GM18502 (cell line): ENCODE measurements around the gene CRYBB3.

Experiments used
- ATAC-seq: cut with Tn5 transposase; IDR thresholded peaks from one replicate; pipeline ENCODE4 v1.9.1; 2021; ENCODE audit warnings: mild to moderate bottlenecking; ENCODE audit not compliant: unreplicated experiment, poor library complexity

CRYBB3 gene

DNA sequence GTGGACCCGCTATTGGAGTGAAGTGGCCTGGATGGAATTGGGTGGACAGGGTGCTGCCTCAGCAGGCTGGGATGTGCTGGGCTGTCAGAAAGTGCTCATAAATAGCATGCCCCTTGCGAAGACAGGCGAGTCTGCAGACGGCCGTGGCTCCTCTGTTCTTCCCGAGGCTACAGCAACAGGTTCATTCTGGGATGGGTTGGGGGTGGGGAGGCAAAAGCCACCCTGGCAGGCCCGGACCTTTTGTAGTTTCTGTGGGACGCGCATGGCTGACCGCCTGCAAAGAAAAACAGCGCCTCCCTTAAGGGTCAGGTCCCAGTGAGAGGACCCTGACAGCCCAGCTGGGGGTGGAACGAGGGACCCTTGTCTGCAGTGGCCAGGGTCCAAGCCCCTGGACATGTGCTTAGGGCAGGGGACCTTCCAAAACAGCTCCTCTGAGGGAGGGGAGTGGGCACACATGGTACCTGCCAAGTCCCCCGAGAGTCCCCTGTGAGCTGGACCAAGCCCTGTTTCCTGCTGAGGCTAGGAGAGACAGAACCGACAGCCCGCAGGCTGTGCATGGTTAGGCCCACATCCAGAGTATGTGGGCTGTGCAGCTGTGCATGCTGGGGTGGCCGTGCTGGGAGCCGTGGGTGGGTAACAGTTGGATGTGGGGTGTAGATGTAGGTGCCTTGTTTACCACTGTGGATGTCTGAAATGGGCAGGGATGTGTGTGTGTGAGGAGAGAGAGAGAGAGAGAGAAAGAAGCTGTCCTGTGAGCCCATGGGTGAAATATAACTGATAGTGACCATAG is at the start of gene CRYBB3:
Gene CRYBB3, plus strand, starts transcription at position 128 of the 790 bp plus-strand sequence. CDS start 1,539 bp downstream, outside the sequence.
- ATAC-seq: no peak

GRCh38 chr22:25153961-25154666 is 45.5 kb upstream of the CRYBB3 start:
- no peak for ATAC-seq

DNA sequence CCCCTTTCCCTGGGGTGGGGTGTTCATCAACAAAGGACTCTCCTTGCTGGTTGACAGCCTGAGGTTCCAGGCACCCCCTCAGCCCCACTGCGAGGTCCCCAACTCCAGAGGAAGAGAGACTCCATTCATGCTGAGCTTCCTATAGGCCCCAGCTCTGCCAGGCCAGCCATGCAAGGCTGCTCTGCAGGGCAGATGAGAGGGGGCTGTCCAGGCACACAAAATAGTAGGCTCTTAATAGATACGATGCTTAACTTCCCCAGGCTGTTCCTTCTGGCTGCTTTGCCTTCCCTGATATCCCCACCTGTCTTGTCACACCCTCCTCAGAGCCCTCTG is 45.0 kb upstream of the CRYBB3 start:
- ATAC-seq: no peak

- ATAC-seq: no peak
Measured at GRCh38 chr22:25156736-25157135, 42.9 kb upstream of the CRYBB3 start.

DNA sequence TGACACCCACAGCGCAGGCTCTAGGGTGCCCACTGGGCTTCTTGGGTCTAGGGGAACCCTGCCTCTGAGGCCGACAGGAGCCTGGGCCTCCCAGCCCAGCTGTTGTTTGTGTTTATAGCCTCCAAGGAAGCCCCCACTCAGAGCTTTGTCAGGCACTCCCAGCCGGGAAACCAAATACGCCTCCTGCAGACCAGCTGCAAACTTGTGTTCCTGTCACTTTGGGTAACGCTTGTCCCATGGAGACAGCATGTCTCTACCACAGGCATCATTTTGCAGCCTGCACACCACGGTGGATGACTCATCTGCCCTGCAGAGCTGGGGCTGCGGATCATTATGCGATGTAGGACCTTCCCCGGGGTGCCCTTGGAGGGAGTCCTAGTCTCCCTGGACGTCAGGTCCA is 40.6 kb upstream of the CRYBB3 start:
- no peak for ATAC-seq

- no peak for ATAC-seq
Measured at GRCh38 chr22:25160120-25160996, 39.3 kb upstream of the CRYBB3 start.

GRCh38 chr22:25161017-25161915 is 38.4 kb upstream of the CRYBB3 start:
- ATAC-seq: no peak

DNA sequence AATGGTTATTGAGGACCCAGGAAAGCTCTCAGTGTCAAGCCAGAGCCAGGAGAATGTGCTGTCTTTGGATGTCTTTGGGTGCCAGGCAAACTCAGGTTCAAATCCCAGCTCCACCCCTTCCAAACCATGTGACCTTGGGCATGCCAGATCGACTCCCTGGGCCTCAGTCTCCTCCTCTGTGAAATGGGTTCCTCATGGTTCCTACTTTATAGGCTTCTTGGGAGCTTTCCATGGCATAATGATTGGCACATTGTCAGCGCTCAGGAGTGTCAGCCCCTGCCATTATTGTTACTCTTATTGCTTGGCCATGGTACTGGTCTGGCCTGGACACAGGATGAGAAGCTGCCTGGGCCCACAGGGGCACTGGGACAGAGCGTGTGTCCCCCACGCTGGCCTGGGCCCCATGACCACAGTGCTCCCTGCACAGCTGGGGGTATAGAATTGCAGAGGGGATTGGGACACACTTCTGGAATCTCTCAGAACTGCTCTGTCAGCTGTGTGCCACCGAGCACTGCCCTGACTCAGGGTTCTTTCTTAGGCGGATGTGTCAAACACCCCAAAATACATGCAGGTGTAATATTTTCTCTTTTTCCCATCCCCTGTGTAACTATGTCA is 37.6 kb upstream of the CRYBB3 start:
- no peak for ATAC-seq

DNA sequence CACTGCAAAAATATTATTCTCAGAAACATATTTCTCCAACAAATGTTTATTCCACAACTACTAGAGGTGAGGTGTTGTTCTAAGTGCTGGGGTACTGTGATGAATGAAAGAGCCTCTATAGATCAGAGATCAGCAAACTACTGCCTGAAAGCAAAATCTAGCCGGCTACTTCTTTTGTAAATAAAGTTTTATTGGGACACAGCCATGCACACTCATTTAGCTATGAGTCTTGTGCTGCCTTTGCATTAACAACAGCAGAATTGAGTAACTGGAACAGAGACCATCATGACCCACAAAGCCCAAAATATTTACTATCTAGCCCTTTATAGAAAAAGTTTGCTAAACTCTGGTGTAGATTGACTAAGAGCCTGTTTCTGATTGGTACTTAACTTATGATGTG is 37.1 kb upstream of the CRYBB3 start:
- no peak for ATAC-seq

DNA sequence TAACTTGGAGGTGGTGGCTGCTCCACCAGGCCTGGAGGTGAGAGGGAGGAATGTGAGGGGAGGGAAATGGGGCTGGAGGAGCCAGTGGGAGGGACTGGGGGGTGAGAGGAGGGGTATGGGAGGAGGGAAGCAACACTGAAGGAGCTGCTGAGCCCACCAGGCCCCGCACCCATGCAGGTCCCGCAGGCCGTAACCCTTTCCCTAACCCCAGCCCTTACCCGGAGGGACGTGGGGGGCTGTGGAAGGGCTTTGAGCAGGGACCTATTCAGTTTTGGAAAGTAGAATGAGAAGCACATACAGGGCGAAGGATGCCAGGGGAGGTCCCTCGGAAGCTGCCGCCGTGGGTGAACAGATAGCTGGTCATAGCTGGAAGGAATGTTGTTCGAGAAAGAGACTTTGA is 33.9 kb upstream of the CRYBB3 start:
- no peak for ATAC-seq

DNA sequence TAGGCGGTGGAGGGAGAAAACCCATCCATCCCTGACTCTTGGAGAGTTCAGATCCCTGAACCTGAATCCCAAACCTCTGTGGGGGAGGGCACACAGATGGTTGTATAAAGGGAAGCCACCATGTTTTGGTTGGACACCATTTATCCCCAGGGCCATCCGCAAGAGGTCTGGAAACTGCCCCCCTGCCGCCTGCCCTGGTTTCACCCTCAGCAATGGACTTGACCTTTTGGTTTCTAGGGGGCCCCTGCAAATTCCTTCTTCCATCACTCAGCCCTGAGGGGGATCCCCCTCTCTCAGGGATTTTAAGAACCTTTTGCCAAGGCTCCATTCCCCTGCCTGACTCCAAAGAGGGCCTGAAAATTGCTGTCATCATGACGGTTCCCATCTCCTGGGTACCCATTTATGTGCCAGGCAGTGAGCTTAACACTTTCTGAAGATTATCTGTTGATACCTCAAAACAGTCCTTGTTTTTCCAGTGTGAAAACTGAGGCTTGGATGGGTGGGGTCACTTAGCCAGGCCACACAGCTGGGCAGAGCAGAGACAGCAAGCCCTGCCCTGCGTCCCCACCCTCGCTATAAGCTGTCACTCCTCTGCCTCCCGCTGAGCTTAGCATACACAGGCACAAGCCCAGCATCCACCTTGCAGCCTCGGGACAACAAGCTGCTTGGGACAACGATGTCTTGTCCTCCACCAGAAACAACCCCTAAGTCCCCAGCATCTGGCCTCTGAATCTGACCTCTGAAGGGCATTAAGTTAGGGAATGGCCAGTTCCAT is 33.2 kb upstream of the CRYBB3 start:
- no peak for ATAC-seq

DNA sequence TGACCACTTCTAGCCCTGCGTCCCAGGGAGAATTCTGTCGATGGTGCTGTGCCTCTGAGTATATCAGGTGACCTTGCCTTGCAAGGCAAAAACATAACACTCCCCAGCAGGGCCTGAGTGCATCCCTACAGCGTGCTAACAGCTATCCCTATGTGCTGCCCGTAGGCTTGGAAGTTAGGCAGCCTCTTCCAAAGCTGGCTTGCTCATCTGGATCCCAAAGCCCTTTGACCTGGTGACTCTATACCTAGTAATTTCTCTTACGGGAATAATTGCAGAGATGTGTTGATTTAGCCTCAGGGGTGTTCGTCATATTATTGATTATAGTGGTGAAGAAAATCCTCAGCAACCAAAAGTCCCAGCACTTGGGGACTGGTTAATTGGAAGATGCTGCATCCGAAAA is 32.6 kb upstream of the CRYBB3 start:
- no peak for ATAC-seq

- ATAC-seq: no peak
Measured at GRCh38 chr22:25167834-25168601, 31.6 kb upstream of the CRYBB3 start.

GRCh38 chr22:25169278-25170031 is 30.2 kb upstream of the CRYBB3 start:
- no peak for ATAC-seq

DNA sequence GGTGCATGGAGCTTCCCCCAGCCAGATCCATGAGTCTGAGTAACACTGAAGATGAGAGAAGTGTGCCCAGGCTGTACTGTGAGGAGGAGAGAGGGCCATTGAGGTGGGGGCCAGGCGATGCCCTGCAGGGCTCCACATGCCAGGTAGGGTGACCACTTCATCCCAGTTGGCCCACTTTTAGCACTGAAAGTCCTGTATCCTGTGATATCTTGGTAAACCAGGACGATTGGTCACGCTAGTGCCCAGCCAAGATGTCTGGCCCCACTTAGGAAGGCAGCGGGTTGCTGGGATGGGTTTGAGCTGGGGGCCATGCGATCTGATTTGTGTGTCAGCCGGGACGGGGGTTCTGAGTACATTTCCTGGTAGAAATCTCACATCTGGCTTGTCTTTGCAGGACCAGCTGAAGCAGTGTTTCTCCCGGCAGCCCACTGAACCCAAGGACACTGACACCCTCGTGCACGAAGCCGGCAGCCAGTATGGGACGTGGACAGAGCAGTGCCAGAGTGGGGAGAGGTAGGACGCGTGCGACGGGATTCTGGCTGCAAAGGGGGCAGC is 29.2 kb upstream of the CRYBB3 start:
- no peak for ATAC-seq

- no peak for ATAC-seq
Measured at GRCh38 chr22:25172153-25172552, 27.5 kb upstream of the CRYBB3 start.
